Natural killer cell (primary cell): ENCODE data around the gene TBCB. TPM values are rescaled to one million over a fixed set of nuclear protein-coding genes. Genes with fewer than 3 reads are reported as not detected.
"Not testable (repeated sequence)": the region's sequence is repeated elsewhere in the genome, so short reads cannot be mapped to it uniquely, and the experiment has no call there.

ENCODE experiments used
- ATAC-seq, 3 donors: fragments of 150-1000 bp in 2 of 3; fragments of 200-7000 bp in 1 of 3; cut with Tn5 transposase; 1 replicate in 1 of 3; 2 replicates in 2 of 3; pipeline ENCODE4 v1.10.0; 2021; ENCODE audit warnings: mild to moderate bottlenecking in 2 of 3, moderate library complexity in 2 of 3
- DNase-seq, 2 donors: peaks; one replicate each; pipeline versions ENCODE4 v3.0.0 to v3.0.0-alpha.2; 2013 to 2021; ENCODE audit warnings: mixed read lengths in 1 of 2
- H3K27ac ChIP-seq: one replicate; pipeline ENCODE4 v1.5.1; 2013; ENCODE audit warnings: mild to moderate bottlenecking, low read length
- H3K27me3 ChIP-seq: one replicate; pipeline ENCODE4 v1.6.1; 2013; ENCODE audit warnings: low read length; ENCODE audit not compliant: control insufficient read depth, insufficient read depth
- H3K36me3 ChIP-seq: one replicate; pipeline ENCODE4 v1.6.1; 2013; ENCODE audit warnings: low read length; ENCODE audit not compliant: control insufficient read depth, insufficient read depth
- H3K4me1 ChIP-seq: one replicate; pipeline ENCODE4 v1.6.1; 2013; ENCODE audit warnings: low read length; ENCODE audit not compliant: control insufficient read depth, insufficient read depth
- H3K4me3 ChIP-seq: one replicate; pipeline ENCODE4 v1.5.1; 2013; ENCODE audit warnings: low read length
- H3K9me3 ChIP-seq: one replicate; pipeline ENCODE4 v1.6.1; 2013; ENCODE audit warnings: low read length; ENCODE audit not compliant: control insufficient read depth, insufficient read depth
- H3K27ac Mint-ChIP-seq, 2 donors: one replicate each; pipeline ENCODE4 v1.8.0; 2022; ENCODE audit warnings: mild to moderate bottlenecking in 2 of 2, mixed read lengths in 2 of 2, moderate library complexity in 1 of 2
- H3K27me3 Mint-ChIP-seq, 2 donors: one replicate each; pipeline ENCODE4 v1.8.0; 2022; ENCODE audit warnings: low read depth in 2 of 2, mixed read lengths in 2 of 2
- H3K36me3 Mint-ChIP-seq: one replicate; pipeline ENCODE4 v1.8.0; 2022; ENCODE audit warnings: mixed read lengths
- H3K4me1 Mint-ChIP-seq, 2 donors: one replicate each; pipeline ENCODE4 v1.8.0; 2022; ENCODE audit warnings: mixed read lengths in 2 of 2
- H3K4me3 Mint-ChIP-seq: one replicate; pipeline ENCODE4 v1.8.0; 2022; ENCODE audit warnings: mild to moderate bottlenecking, moderate library complexity, mixed read lengths
- H3K9me3 Mint-ChIP-seq, 2 donors: one replicate each; pipeline ENCODE4 v1.8.0; 2022; ENCODE audit warnings: mixed read lengths in 2 of 2
- WGBS: methylation state at CpG from one replicate; pipeline ENCODE4 v1.1.7; 2013; ENCODE audit warnings: missing lambda C conversion rate; ENCODE audit not compliant: insufficient coverage; 5-methylcytosine and 5-hydroxymethylcytosine counted together
- intact Hi-C: fragments of 100-400 bp; cut with micrococcal nuclease; formaldehyde crosslinking; loops from one replicate; pipeline ENCODE4 v1.14.2; 2022
- total RNA-seq, 4 donors: library from RNA; stranded (reverse); fragments of 120-200 nt in 1 of 4; gene quantifications; one replicate each; pipeline versions ENCODE4 v1.2.3 to v1.2.4, GENCODE V29; 2013 to 2022
- TF ChIP-seq, protein P1 (sequence below): fragments of 200-600 bp; IDR thresholded peaks from one replicate; pipeline ENCODE4 v1.8.0; 2022; ENCODE audit warnings: antibody characterized with exemption

TBCB gene, protein sequence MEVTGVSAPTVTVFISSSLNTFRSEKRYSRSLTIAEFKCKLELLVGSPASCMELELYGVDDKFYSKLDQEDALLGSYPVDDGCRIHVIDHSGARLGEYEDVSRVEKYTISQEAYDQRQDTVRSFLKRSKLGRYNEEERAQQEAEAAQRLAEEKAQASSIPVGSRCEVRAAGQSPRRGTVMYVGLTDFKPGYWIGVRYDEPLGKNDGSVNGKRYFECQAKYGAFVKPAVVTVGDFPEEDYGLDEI
- total RNA-seq: 100 to 1,000 TPM; 153 to 180 (median 175) TPM
- 165 TPM for total RNA-seq (2013)

DNA sequence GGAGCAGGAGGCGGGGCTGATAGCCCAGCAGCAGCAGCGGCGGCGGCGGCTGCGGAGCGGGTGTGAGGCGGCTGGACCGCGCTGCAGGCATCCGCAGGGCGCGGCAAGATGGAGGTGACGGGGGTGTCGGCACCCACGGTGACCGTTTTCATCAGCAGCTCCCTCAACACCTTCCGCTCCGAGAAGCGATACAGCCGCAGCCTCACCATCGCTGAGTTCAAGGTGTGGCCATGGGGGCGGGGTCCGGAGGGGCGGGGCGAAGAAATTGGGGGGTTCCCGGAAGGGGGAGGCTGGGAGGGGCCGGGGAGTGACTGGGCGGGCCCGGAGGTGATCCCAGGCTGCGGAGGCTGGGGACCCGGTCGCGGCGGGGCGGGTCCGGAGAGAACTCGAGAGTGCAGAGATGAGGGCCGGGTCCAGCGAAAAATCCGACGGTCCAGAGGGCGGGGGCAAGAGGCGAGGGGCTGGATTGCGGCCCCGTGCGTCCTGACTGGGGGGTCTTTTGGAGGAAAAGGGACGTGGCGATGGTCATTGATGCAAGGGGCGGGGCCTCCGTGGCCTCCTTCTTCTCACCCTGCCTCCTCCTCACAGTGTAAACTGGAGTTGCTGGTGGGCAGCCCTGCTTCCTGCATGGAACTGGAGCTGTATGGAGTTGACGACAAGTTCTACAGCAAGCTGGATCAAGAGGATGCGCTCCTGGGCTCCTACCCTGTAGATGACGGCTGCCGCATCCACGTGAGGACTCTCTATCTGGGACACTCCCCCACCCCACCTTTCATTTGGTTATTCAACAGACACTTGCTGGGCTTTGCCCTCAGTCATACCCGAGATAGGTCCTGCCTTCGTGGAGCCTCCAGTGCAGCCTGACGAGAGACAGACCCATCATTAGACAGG is at the start of gene TBCB:
TBCB (plus strand) TSS at position 16 of the 891 bp plus-strand sequence; CDS start at position 109, 93 bp downstream.
- intact Hi-C loops: loop anchor here (1.0 to 10.0 kb wide), 6 partner anchors 12 to 368 kb away; partner anchors contain the start of genes LIN37, PSENEN, SDHAF1 and THAP8
- Histone ChIP-seq H3K27me3 (no peaks in the 10 kb centered on the region), H3K36me3 (peaks cover 39% of the 10 kb centered on the region), H3K27ac (peak within 1 kb of the TSS; percentile 93), H3K9me3 (no peaks in the 10 kb centered on the region), H3K4me1 (peaks cover 29% of the 10 kb centered on the region), H3K4me3 (peak within 1 kb of the TSS; percentile 78)
- Mint-ChIP-seq H3K27ac (peak within 1 kb of the TSS; percentile 95 to 99), H3K27me3 (no peaks in the 10 kb centered on the region), H3K9me3 (no peaks in the 10 kb centered on the region), H3K4me1 (peaks cover 36 to 61% of the 10 kb centered on the region in 2 donors), H3K36me3 (no peaks in the 10 kb centered on the region), H3K4me3 (peak within 1 kb of the TSS; percentile 90)
- TF ChIP-seq, protein P1, sequence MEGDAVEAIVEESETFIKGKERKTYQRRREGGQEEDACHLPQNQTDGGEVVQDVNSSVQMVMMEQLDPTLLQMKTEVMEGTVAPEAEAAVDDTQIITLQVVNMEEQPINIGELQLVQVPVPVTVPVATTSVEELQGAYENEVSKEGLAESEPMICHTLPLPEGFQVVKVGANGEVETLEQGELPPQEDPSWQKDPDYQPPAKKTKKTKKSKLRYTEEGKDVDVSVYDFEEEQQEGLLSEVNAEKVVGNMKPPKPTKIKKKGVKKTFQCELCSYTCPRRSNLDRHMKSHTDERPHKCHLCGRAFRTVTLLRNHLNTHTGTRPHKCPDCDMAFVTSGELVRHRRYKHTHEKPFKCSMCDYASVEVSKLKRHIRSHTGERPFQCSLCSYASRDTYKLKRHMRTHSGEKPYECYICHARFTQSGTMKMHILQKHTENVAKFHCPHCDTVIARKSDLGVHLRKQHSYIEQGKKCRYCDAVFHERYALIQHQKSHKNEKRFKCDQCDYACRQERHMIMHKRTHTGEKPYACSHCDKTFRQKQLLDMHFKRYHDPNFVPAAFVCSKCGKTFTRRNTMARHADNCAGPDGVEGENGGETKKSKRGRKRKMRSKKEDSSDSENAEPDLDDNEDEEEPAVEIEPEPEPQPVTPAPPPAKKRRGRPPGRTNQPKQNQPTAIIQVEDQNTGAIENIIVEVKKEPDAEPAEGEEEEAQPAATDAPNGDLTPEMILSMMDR: no peak
- ATAC-seq (peak in 2 of 3 donors; percentile 45 to 70), DNase-seq (no peak)
- WGBS: 7% methylated on average over 57 of the region's 59 CpGs

GRCh38 chr19:36067681-36068080 is 47.6 kb upstream of the TBCB start:
- Mint-ChIP-seq H3K27ac (no peak overlapping the region), H3K9me3 (no peaks in the 10 kb centered on the region), H3K36me3 (no peaks in the 10 kb centered on the region), H3K4me3 (no peak overlapping the region), H3K27me3 (no peaks in the 10 kb centered on the region), H3K4me1 (no peaks in the 10 kb centered on the region)
- Histone ChIP-seq H3K27me3 (no peaks in the 10 kb centered on the region), H3K27ac (no peak overlapping the region), H3K4me3 (no peak overlapping the region), H3K9me3 (no peaks in the 10 kb centered on the region), H3K4me1 (no peaks in the 10 kb centered on the region), H3K36me3 (no peaks in the 10 kb centered on the region)
- DNase-seq: no peak
- WGBS: over 99% methylated on average over 9 of the region's 11 CpGs
- no peak for ATAC-seq
- TF ChIP-seq, protein P1: no peak
- intact Hi-C loops: no loop called here

DNA sequence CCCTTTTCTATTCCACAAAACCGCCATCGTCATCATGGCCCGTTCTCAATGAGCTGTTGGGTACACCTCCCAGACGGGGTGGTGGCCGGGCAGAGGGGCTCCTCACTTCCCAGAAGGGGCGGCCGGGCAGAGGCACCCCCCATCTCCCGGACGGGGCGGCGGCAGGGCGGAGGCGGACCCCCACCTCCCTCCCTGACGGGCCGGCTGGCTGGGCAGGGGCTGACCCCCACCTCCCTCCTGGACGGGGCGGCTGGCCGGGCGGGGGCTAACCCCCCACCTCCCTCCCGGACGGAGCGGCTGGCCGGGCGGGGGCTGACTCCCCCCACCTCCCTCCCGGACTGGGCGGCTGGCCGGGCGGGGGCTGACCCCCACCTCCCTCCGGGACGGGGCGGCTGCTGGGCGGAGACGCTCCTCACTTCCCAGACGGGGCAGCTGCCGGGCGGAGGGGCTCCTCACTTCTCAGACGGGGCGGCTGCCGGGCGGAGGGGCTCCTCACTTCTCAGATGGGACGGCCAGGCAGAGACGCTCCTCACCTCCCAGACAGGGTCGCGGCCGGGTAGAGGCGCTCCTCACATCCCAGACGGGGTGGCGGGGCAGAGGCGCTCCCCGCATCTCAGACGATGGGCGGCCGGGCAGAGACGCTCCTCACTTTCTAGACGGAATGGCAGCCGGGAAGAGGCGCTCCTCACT is 46.3 kb upstream of the TBCB start:
- H3K4me1 ChIP-seq, H3K27ac ChIP-seq, H3K4me1 Mint-ChIP-seq, H3K36me3 Mint-ChIP-seq, H3K27me3 Mint-ChIP-seq, DNase-seq, H3K9me3 Mint-ChIP-seq, H3K4me3 ChIP-seq, H3K36me3 ChIP-seq, H3K27me3 ChIP-seq, H3K27ac Mint-ChIP-seq, intact Hi-C loops, H3K4me3 Mint-ChIP-seq, H3K9me3 ChIP-seq, ATAC-seq: not testable (repeated sequence)
- 95% methylated on average over 38 of the region's 57 CpGs for whole genome bisulfite sequencing

- Histone ChIP-seq H3K9me3 (no peaks in the 10 kb centered on the region), H3K4me1 (no peaks in the 10 kb centered on the region), H3K27me3 (no peaks in the 10 kb centered on the region), H3K36me3 (no peaks in the 10 kb centered on the region), H3K4me3 (no peak overlapping the region), H3K27ac (no peak overlapping the region)
- H3K36me3 Mint-ChIP-seq: no peaks in the 10 kb centered on the region
- TF ChIP-seq, protein P1: no peak
- peak overlapping the region in 1 of 2 donors; percentile 26 for H3K27ac Mint-ChIP-seq
- intact Hi-C loops: no loop called here
- 98% methylated on average over 8 of the region's 8 CpGs for WGBS
- H3K27me3 Mint-ChIP-seq: no peaks in the 10 kb centered on the region
- ATAC-seq: no peak
- H3K9me3 Mint-ChIP-seq: no peaks in the 10 kb centered on the region
- no peak overlapping the region for H3K4me3 Mint-ChIP-seq
- DNase-seq: no peak
- H3K4me1 Mint-ChIP-seq: no peaks in the 10 kb centered on the region
Measured at GRCh38 chr19:36072081-36072480, 43.2 kb upstream of the TBCB start.
